HCT116 (cell line): ENCODE data around the gene SCT. TPM values are rescaled to one million over a fixed set of nuclear protein-coding genes. Genes with fewer than 3 reads are reported as not detected.

ENCODE experiments used
- ATAC-seq: fragments of 200-7000 bp; cut with Tn5 transposase; 2 replicates; pipeline ENCODE4 v1.9.1; 2020; ENCODE audit warnings: mild to moderate bottlenecking, moderate library complexity
- BruUV-seq: library from RNA; stranded (reverse); fragments of 400-500 nt; replicated peaks from 2 replicates; lab custom pipeline; 2021; lab: Mats Ljungman, UMichigan
- CTCF ChIA-PET: fragments of 300-600 bp; sonication (Branson Sonifier 250); formaldehyde crosslinking; loops from one replicate; lab custom pipeline; 2021; ENCODE audit warnings: antibody characterized with exemption; lab: Charles Lee
- POLR2A ChIA-PET: fragments of 300-600, 350-600 bp; sonication (Branson Sonifier 250); formaldehyde crosslinking; loops from one replicate; lab custom pipeline; 2021; ENCODE audit warnings: antibody characterized with exemption; lab: Charles Lee
- RAD21 ChIA-PET, 2 experiments: fragments of 300-600 bp; sonication (Branson Sonifier 250); formaldehyde crosslinking; loops; one replicate each; lab custom pipeline; 2023; ENCODE audit warnings: low total read pairs in 2 of 2; ENCODE audit not compliant: uncharacterized antibody in 2 of 2, unreplicated experiment in 2 of 2, low non-redundant PET in 1 of 2; lab: Charles Lee
- DNase-seq: peaks from one replicate; pipeline ENCODE4 v3.0.0-alpha.2; 2010; ENCODE audit warnings: low read depth, low spot score
- H2AFZ ChIP-seq: fragments of 200-600 bp; shearing (Covaris generic), sonication (generic); 2 replicates; pipeline ENCODE4 v1.6.1; 2017; ENCODE audit warnings: low read depth, mixed run types, mixed read lengths, antibody characterized with exemption, low read length; ENCODE audit not compliant: poor library complexity, severe bottlenecking
- H3K27ac ChIP-seq: 2 replicates; pipeline ENCODE4 v1.5.1; 2012; ENCODE audit warnings: low read depth, low read length
- H3K27me3 ChIP-seq: fragments of 200-600 bp; sonication (generic); 2 replicates; pipeline ENCODE4 v1.6.1; 2016; ENCODE audit warnings: mixed run types, low read length, mixed read lengths; ENCODE audit not compliant: insufficient read depth
- H3K36me3 ChIP-seq, 2 experiments: fragments of 200-500 bp in 1 of 2; fragments of 200-600 bp in 1 of 2; sonication (Bioruptor generic) in 1 of 2; sonication (generic) in 1 of 2; 2 replicates each; pipeline versions ENCODE4 v1.5.1 to v1.6.1; 2014 to 2016; ENCODE audit warnings: low read length in 2 of 2, inconsistent platforms in 1 of 2, mixed read lengths in 1 of 2, mixed run types in 1 of 2; ENCODE audit not compliant: insufficient read depth in 2 of 2, control insufficient read depth in 1 of 2
- H3K4me1 ChIP-seq, 2 experiments: fragments of 200-600 bp in 1 of 2; sonication (generic) in 1 of 2; 2 replicates each; pipeline versions ENCODE4 v1.5.1 to v1.6.1; 2012 to 2017; ENCODE audit warnings: low read length in 2 of 2, inconsistent platforms in 1 of 2, mild to moderate bottlenecking in 1 of 2, mixed read lengths in 1 of 2, mixed run types in 1 of 2, moderate library complexity in 1 of 2; ENCODE audit not compliant: insufficient read depth in 2 of 2, control insufficient read depth in 1 of 2
- H3K4me2 ChIP-seq: fragments of 200-600 bp; sonication (generic); 2 replicates; pipeline ENCODE4 v1.6.1; 2017; ENCODE audit warnings: mixed run types, low read length, mixed read lengths
- H3K4me3 ChIP-seq, 2 experiments: fragments of 200-600 bp in 1 of 2; sonication (generic) in 1 of 2; replicated peaks in 1 of 2; 2 replicates each; pipeline ENCODE4 v1.5.1; 2011 to 2016; ENCODE audit warnings: low read length in 2 of 2, control low read depth in 1 of 2, low read depth in 1 of 2, mild to moderate bottlenecking in 1 of 2, mixed read lengths in 1 of 2, mixed run types in 1 of 2
- H3K79me2 ChIP-seq: fragments of 200-600 bp; sonication (generic); 2 replicates; pipeline ENCODE4 v1.6.1; 2017; ENCODE audit warnings: mild to moderate bottlenecking, mixed run types, low read length, moderate library complexity, mixed read lengths; ENCODE audit not compliant: insufficient read depth
- H3K9ac ChIP-seq: fragments of 200-600 bp; sonication (generic); 2 replicates; pipeline ENCODE4 v1.6.1; 2016; ENCODE audit warnings: low read length, mixed read lengths
- H3K9me2 ChIP-seq: fragments of 200-600 bp; sonication (generic), shearing (Covaris generic); 2 replicates; pipeline ENCODE4 v1.6.1; 2017; ENCODE audit warnings: mixed run types, mild to moderate bottlenecking, moderate library complexity; ENCODE audit not compliant: insufficient read depth
- H3K9me3 ChIP-seq, 2 experiments: fragments of 200-500 bp in 1 of 2; fragments of 200-600 bp in 1 of 2; sonication (Bioruptor generic) in 1 of 2; sonication (generic) in 1 of 2; 2 replicates each; pipeline ENCODE4 v1.6.1; 2014 to 2017; ENCODE audit warnings: low read length in 2 of 2, mixed read lengths in 2 of 2, inconsistent platforms in 1 of 2, low read depth in 1 of 2, mild to moderate bottlenecking in 1 of 2, mixed run types in 1 of 2, moderate library complexity in 1 of 2; ENCODE audit not compliant: control insufficient read depth in 1 of 2, insufficient read depth in 1 of 2
- H4K20me1 ChIP-seq: fragments of 200-600 bp; sonication (generic), shearing (Covaris generic); 2 replicates; pipeline ENCODE4 v1.6.1; 2017; ENCODE audit warnings: mixed run types, mild to moderate bottlenecking, moderate library complexity; ENCODE audit not compliant: insufficient read depth
- CBX3 ChIP-seq: IDR thresholded peaks from 2 replicates; pipeline ENCODE4 v1.6.1; 2012; ENCODE audit warnings: low read depth
- CEBPB ChIP-seq: IDR thresholded peaks from 2 replicates; pipeline ENCODE4 v1.6.1; 2012; ENCODE audit warnings: low read depth
- EGR1 ChIP-seq: IDR thresholded peaks from 2 replicates; pipeline ENCODE4 v1.6.1; 2012; ENCODE audit warnings: low read depth
- ELF1 ChIP-seq: IDR thresholded peaks from 2 replicates; pipeline ENCODE4 v1.6.1; 2012; ENCODE audit warnings: low read depth, borderline replicate concordance
- EZH2 ChIP-seq: fragments of 200-600 bp; sonication (generic); IDR thresholded peaks from 2 replicates; pipeline ENCODE4 v1.6.1; 2017; ENCODE audit warnings: antibody characterized with exemption, mixed run types
- EZH2phosphoT487 ChIP-seq: fragments of 200-600 bp; IDR thresholded peaks from 2 replicates; pipeline ENCODE4 v1.6.1; 2018; ENCODE audit warnings: antibody characterized with exemption, borderline replicate concordance
- FOSL1 ChIP-seq: IDR thresholded peaks from 2 replicates; pipeline ENCODE4 v1.6.1; 2012; ENCODE audit warnings: low read depth
- POLR2A ChIP-seq: IDR thresholded peaks from 2 replicates; pipeline ENCODE4 v1.7.0; 2011; ENCODE audit warnings: borderline replicate concordance; ENCODE audit not compliant: insufficient read depth, insufficient read length; ENCODE audit errors: extremely low read depth
- POLR2AphosphoS5 ChIP-seq: IDR thresholded peaks from 2 replicates; pipeline ENCODE4 v1.6.1; 2011; ENCODE audit warnings: mild to moderate bottlenecking, low read depth, low read length, moderate library complexity
- RAD21 ChIP-seq: IDR thresholded peaks from 2 replicates; pipeline ENCODE4 v1.6.1; 2012; ENCODE audit warnings: low read depth, mild to moderate bottlenecking
- SIN3A ChIP-seq: IDR thresholded peaks from 2 replicates; pipeline ENCODE4 v1.6.1; 2012; ENCODE audit warnings: low read depth
- SP1 ChIP-seq: IDR thresholded peaks from 2 replicates; pipeline ENCODE4 v1.6.1; 2012; ENCODE audit warnings: low read depth
- SRF ChIP-seq: IDR thresholded peaks from 2 replicates; pipeline ENCODE4 v1.6.1; 2012; ENCODE audit warnings: low read depth
- YY1 ChIP-seq: IDR thresholded peaks from 2 replicates; pipeline ENCODE4 v1.6.1; 2011; ENCODE audit warnings: low read length, low read depth, moderate library complexity, mild to moderate bottlenecking; ENCODE audit not compliant: insufficient replicate concordance; ENCODE audit errors: extremely low read depth
- ZBTB33 ChIP-seq: IDR thresholded peaks from 2 replicates; pipeline ENCODE4 v1.6.1; 2011; ENCODE audit warnings: mild to moderate bottlenecking, low read length, moderate library complexity; ENCODE audit not compliant: insufficient replicate concordance; ENCODE audit errors: extremely low read depth
- ZFX ChIP-seq: fragments of 450-650 bp; IDR thresholded peaks from 2 replicates; pipeline ENCODE4 v1.6.1; 2017
- ZNF274 ChIP-seq: fragments of 200-500 bp; sonication (Bioruptor generic); IDR thresholded peaks from 2 replicates; pipeline ENCODE4 v1.6.1; 2014; ENCODE audit warnings: mild to moderate bottlenecking, low read depth, low read length, inconsistent platforms
- intact Hi-C: fragments of 100-400 bp; cut with micrococcal nuclease; formaldehyde crosslinking; loops from 2 replicates; pipeline ENCODE4 v1.10.0; 2022
- total RNA-seq: library from RNA; stranded (reverse); gene quantifications from one replicate; pipeline ENCODE4 v1.2.1, GENCODE V29; 2021; ENCODE audit not compliant: unreplicated experiment
- TF ChIP-seq, protein P1 (sequence below): IDR thresholded peaks from 2 replicates; pipeline ENCODE4 v1.6.1; 2012
- TF ChIP-seq, protein P2 (sequence below): IDR thresholded peaks from 2 replicates; pipeline ENCODE4 v1.6.1; 2012; ENCODE audit warnings: low read depth
- TF ChIP-seq, protein P3 (sequence below): IDR thresholded peaks from 2 replicates; pipeline ENCODE4 v1.6.1; 2012

SCT gene
- total RNA-seq, 1 experiment from 2014 or later: not detected

DNA sequence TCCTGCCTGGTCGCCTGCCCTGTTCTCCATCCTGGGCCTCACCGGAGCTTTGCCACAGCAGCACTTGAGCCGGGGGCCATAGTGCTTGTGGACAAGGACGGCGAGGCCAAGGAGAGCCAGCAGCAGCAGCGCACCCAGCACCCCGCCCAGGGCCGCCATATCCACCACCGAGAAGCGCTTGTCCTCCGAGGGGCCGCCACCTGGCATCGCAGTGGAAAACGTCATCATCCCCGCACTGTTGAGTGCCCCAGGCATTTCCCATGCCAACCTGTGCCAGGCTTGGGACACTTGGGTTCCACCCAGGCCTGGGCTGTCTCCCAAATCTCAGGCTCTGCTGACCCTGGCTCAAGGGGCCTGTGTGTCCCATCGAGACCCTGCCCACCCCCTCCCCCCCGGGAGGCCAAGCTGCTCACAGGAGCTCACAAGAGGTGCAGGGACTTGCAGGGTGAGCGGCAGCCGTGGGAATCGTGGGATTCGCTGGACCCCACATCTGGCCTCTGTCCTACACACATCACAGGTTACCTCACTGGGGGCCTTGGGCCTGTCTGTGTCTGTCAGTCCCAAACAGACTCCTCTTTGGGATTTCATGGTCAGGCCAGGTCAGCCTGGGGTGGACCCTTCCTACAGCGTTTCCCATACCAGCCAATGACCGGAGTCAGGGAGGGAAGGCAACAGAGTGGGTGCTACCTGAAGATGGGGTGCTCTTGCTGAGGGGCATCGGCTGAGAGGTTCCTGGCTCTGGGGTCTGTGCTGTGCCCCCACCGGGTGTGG, 8.9 kb downstream of the SCT start:
- Histone ChIP-seq H3K4me1 (peaks cover 5 to 32% of the 10 kb centered on the region in 2 experiments), H3K27me3 (no peaks in the 10 kb centered on the region), H3K9ac (no peak overlapping the region), H3K79me2 (peaks cover 24% of the 10 kb centered on the region; the same call in 1 of the 2 replicates), H3K9me2 (no peaks in the 10 kb centered on the region), H3K36me3 (peaks cover 3 to 4% of the 10 kb centered on the region in 2 experiments; a peak in 2 of 4 replicates), H3K4me3 (no peak overlapping the region), H4K20me1 (peaks cover 5% of the 10 kb centered on the region; the same call in 1 of the 2 replicates), H3K27ac (no peak overlapping the region), H2AFZ (no peak overlapping the region), H3K4me2 (no peak overlapping the region), H3K9me3 (no peaks in the 10 kb centered on the region)
- no TSS peak for BruUV-seq
- no peak for ATAC-seq
- no peak for DNase-seq
- CTCF ChIA-PET: no interaction called here
- RAD21 ChIA-PET: no interaction called here
- POLR2A ChIA-PET: no interaction called here
- intact Hi-C loops: no loop called here
- TF ChIP-seq YY1 (no peak), SRF (no peak), RAD21 (no peak), POLR2A (no peak), SP1 (no peak), ZFX (no peak), CEBPB (no peak), EZH2phosphoT487 (no peak), FOSL1 (no peak), ZNF274 (no peak), EGR1 (no peak), SIN3A (no peak), ELF1 (no peak), EZH2 (no peak), POLR2AphosphoS5 (no peak), ZBTB33 (no peak), CBX3 (no peak)
- TF ChIP-seq, protein P1, sequence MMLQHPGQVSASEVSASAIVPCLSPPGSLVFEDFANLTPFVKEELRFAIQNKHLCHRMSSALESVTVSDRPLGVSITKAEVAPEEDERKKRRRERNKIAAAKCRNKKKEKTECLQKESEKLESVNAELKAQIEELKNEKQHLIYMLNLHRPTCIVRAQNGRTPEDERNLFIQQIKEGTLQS: no peak
- TF ChIP-seq, protein P2, sequence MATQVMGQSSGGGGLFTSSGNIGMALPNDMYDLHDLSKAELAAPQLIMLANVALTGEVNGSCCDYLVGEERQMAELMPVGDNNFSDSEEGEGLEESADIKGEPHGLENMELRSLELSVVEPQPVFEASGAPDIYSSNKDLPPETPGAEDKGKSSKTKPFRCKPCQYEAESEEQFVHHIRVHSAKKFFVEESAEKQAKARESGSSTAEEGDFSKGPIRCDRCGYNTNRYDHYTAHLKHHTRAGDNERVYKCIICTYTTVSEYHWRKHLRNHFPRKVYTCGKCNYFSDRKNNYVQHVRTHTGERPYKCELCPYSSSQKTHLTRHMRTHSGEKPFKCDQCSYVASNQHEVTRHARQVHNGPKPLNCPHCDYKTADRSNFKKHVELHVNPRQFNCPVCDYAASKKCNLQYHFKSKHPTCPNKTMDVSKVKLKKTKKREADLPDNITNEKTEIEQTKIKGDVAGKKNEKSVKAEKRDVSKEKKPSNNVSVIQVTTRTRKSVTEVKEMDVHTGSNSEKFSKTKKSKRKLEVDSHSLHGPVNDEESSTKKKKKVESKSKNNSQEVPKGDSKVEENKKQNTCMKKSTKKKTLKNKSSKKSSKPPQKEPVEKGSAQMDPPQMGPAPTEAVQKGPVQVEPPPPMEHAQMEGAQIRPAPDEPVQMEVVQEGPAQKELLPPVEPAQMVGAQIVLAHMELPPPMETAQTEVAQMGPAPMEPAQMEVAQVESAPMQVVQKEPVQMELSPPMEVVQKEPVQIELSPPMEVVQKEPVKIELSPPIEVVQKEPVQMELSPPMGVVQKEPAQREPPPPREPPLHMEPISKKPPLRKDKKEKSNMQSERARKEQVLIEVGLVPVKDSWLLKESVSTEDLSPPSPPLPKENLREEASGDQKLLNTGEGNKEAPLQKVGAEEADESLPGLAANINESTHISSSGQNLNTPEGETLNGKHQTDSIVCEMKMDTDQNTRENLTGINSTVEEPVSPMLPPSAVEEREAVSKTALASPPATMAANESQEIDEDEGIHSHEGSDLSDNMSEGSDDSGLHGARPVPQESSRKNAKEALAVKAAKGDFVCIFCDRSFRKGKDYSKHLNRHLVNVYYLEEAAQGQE: no peak
- TF ChIP-seq, protein P3, sequence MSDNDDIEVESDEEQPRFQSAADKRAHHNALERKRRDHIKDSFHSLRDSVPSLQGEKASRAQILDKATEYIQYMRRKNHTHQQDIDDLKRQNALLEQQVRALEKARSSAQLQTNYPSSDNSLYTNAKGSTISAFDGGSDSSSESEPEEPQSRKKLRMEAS: no peak
